Sigmoid colon (tissue), 7 donors: ENCODE data around the gene RCAN1. TPM values are rescaled to one million over a fixed set of nuclear protein-coding genes. Genes with fewer than 3 reads are reported as not detected.

Experiments used
- DNase-seq: peaks from one replicate; pipeline ENCODE4 v3.0.0-alpha.2; 2019
- H3K27ac ChIP-seq, 4 donors: fragments of 200-600 bp; sonication (generic); one replicate each; pipeline ENCODE4 v1.5.1; 2016 to 2019; ENCODE audit warnings: mild to moderate bottlenecking in 1 of 4
- H3K27me3 ChIP-seq, 3 donors: fragments of 200-600 bp; sonication (generic); one replicate each; pipeline ENCODE4 v1.5.1; 2019; ENCODE audit warnings: mild to moderate bottlenecking in 1 of 3
- H3K36me3 ChIP-seq, 4 donors: fragments of 200-600 bp; sonication (generic); one replicate each; pipeline ENCODE4 v1.5.1; 2016 to 2019
- H3K4me1 ChIP-seq, 4 donors: fragments of 200-600 bp; sonication (generic); one replicate each; pipeline ENCODE4 v1.5.1; 2017 to 2019
- H3K4me3 ChIP-seq, 4 donors: fragments of 200-600 bp; sonication (generic); one replicate each; pipeline ENCODE4 v1.5.1; 2017 to 2019; ENCODE audit warnings: mild to moderate bottlenecking in 2 of 4, moderate library complexity in 1 of 4
- H3K9me3 ChIP-seq, 4 donors: fragments of 200-600 bp in 3 of 4; sonication (generic) in 3 of 4; one replicate each; pipeline versions ENCODE4 v1.5.1 to v1.6.1; 2013 to 2019
- CTCF ChIP-seq, 4 experiments: fragments of 450-650 bp in 3 of 4; fragments of 200-600 bp in 1 of 4; IDR thresholded peaks; one replicate each; pipeline ENCODE4 v1.5.1; 2016 to 2019; ENCODE audit warnings: antibody characterized with exemption in 4 of 4, mild to moderate bottlenecking in 3 of 4, moderate library complexity in 2 of 4
- EP300 ChIP-seq, 4 donors: sonication (generic); formaldehyde crosslinking; IDR thresholded peaks; one replicate each; pipeline ENCODE4 v1.6.1; 2017; ENCODE audit warnings: antibody characterized with exemption in 4 of 4
- POLR2A ChIP-seq, 2 donors: fragments of 450-650 bp; IDR thresholded peaks; one replicate each; pipeline ENCODE4 v1.6.1; 2016; ENCODE audit warnings: antibody characterized with exemption in 2 of 2, mild to moderate bottlenecking in 2 of 2, moderate library complexity in 2 of 2
- POLR2AphosphoS5 ChIP-seq, 4 donors: sonication (generic); formaldehyde crosslinking; IDR thresholded peaks; one replicate each; pipeline ENCODE4 v1.6.1; 2017; ENCODE audit warnings: antibody characterized with exemption in 4 of 4
- WGBS, 2 donors: extraction: QIAGEN DNeasy Blood & Tissue Kit; methylation state at CpG; one replicate each; pipeline ENCODE4 v1.1.7; 2013; 5-methylcytosine and 5-hydroxymethylcytosine counted together
- intact Hi-C: fragments of 100-400 bp; cut with DNase I; formaldehyde crosslinking; loops from one replicate; pipeline ENCODE4 v1.15.1; 2023
- polyA plus RNA-seq, 3 donors: library from polyadenylated mRNA; stranded (reverse); fragments of 200-250 nt; gene quantifications; one replicate each; pipeline ENCODE4 v1.2.3, GENCODE V29; 2013
- total RNA-seq, 4 donors: library from RNA; depleted of rRNA; stranded (reverse); fragments of >200 nt; gene quantifications; one replicate each; pipeline ENCODE4 v1.1.0, GENCODE V29; 2016
- donor health status: healthy with polysubstance abuse.
- donor health status: Bipolar disorder and iron deficiency.
- donor health status: healthy.

Gene RCAN1
- total RNA-seq (10 to 100 TPM; 21.4 to 79.6 (median 28.2) TPM), polyA plus RNA-seq (100 to 1,000 TPM in 1 of 3 donors, 10 to 100 TPM in 2; 38.3 to 148 (median 65.5) TPM)

GRCh38 chr21:34614628-34615486 lies at the start of gene RCAN1:
TSS of gene RCAN1 (minus strand) at chr21:34615113. CDS start at chr21:34615011, 102 bp downstream.
- TF ChIP-seq CTCF (IDR thresholded peaks at IDR 0.05) (no peak), POLR2A (IDR thresholded peaks at IDR 0.05) (peak in 1 of 2 donors; percentile 17), POLR2AphosphoS5 (IDR thresholded peaks at IDR 0.05) (peak in 3 of 4 donors; percentile 10 to 36 (median 32))
- Histone ChIP-seq H3K9me3 (no peaks in the 10 kb centered on the region), H3K36me3 (no peaks in the 10 kb centered on the region), H3K4me3 (peak within 1 kb of the TSS; percentile 60 to 89 (median 74)), H3K4me1 (peaks cover 0 to 28% (median 16%) of the 10 kb centered on the region in 4 donors), H3K27me3 (no peaks in the 10 kb centered on the region), H3K27ac (peak within 1 kb of the TSS; percentile 89 to 93 (median 90))
- intact Hi-C loops, result loop anchor here (2.0 to 5.0 kb wide), 2 partner anchors 88 to 698 kb away; partner anchors contain the start of gene ATP5PO
- DNase-seq, result peak; percentile 95
- 0 to 1% methylated on average over 121 of the region's 121 CpGs for WGBS, 2 donors

- no peaks in the 10 kb centered on the region for H3K4me1 ChIP-seq
- H3K27me3 ChIP-seq, result peaks cover 0 to 4% (median 0%) of the 10 kb centered on the region in 3 donors
- H3K9me3 ChIP-seq, result peaks cover 0 to 21% (median 10%) of the 10 kb centered on the region in 4 donors
- H3K4me3 ChIP-seq, result no peak overlapping the region
- no peak overlapping the region for H3K27ac ChIP-seq
- TF ChIP-seq POLR2A (IDR thresholded peaks at IDR 0.05) (no peak), CTCF (IDR thresholded peaks at IDR 0.05) (no peak), EP300 (IDR thresholded peaks at IDR 0.05) (no peak), POLR2AphosphoS5 (IDR thresholded peaks at IDR 0.05) (no peak)
- intact Hi-C loops, result no loop called here
- no peak for DNase-seq
- no peaks in the 10 kb centered on the region for H3K36me3 ChIP-seq
These were observed 46.9 kb upstream of the RCAN1 start for GRCh38 chr21:34661848-34662247.

GRCh38 chr21:34653522-34653921 lies 38.6 kb upstream of the RCAN1 start:
- WGBS, 2 donors, result 93 to 95% methylated on average over 6 of the region's 6 CpGs
- no peak overlapping the region for H3K4me3 ChIP-seq
- no peak for DNase-seq
- peaks cover 0 to 11% (median 0%) of the 10 kb centered on the region in 3 donors for H3K27me3 ChIP-seq
- peaks cover 0 to 5% (median 0%) of the 10 kb centered on the region in 4 donors for H3K9me3 ChIP-seq
- intact Hi-C loops, result no loop called here
- no peak overlapping the region for H3K27ac ChIP-seq
- no peaks in the 10 kb centered on the region for H3K4me1 ChIP-seq
- no peak for TF ChIP-seq CTCF (IDR thresholded peaks at IDR 0.05)
- TF ChIP-seq EP300 (IDR thresholded peaks at IDR 0.05), result no peak
- no peak for TF ChIP-seq POLR2A (IDR thresholded peaks at IDR 0.05)
- no peak for TF ChIP-seq POLR2AphosphoS5 (IDR thresholded peaks at IDR 0.05)
- no peaks in the 10 kb centered on the region for H3K36me3 ChIP-seq

- Histone ChIP-seq H3K4me1 (no peaks in the 10 kb centered on the region), H3K27ac (no peak overlapping the region), H3K4me3 (no peak overlapping the region), H3K36me3 (no peaks in the 10 kb centered on the region), H3K9me3 (peaks cover 0 to 5% (median 0%) of the 10 kb centered on the region in 4 donors), H3K27me3 (peaks cover 0 to 21% (median 0%) of the 10 kb centered on the region in 3 donors)
- DNase-seq, result no peak
- WGBS, 2 donors, result 95 to 96% methylated on average over 1 of the region's 1 CpG
- intact Hi-C loops, result no loop called here
- TF ChIP-seq POLR2AphosphoS5 (IDR thresholded peaks at IDR 0.05) (no peak), CTCF (IDR thresholded peaks at IDR 0.05) (no peak), EP300 (IDR thresholded peaks at IDR 0.05) (no peak), POLR2A (IDR thresholded peaks at IDR 0.05) (no peak)
These were observed 36.7 kb upstream of the RCAN1 start for GRCh38 chr21:34651642-34652041.
